GM08714 (cell line): ENCODE results near the gene TTC12.

Experiments
- H3K4me3 ChIP-seq: fragments of 200-500 bp; sonication (Bioruptor generic); 2 replicates; pipeline ENCODE4 v1.5.1; 2014; ENCODE audit warnings: mild to moderate bottlenecking, low read length, inconsistent platforms
- ZNF274 ChIP-seq: IDR thresholded peaks from 2 replicates; pipeline ENCODE4 v1.6.1; 2012; ENCODE audit warnings: mild to moderate bottlenecking, low read depth, low read length

TTC12 gene

DNA sequence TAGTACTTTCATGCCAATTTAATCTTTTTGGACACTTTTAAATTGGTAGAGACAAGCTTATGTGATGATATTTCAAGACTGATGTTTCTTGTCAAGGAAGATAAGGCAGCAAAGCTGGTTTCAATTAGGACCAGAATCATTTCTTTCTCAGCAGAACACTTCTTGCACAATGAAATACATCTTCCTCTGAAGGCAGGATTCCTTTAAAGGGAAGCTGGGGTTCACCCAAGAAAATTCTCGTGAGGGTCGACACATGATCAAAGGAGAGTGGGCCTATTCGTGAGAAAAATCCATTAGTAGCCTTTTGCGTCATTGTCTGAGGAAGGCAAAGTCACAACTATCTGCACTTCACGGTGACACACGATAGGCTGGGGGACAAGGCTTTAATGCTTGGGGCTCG lies 17.6 kb downstream of the TTC12 start:
- H3K4me3 ChIP-seq: no peak overlapping the region
- TF ChIP-seq ZNF274: no peak

DNA sequence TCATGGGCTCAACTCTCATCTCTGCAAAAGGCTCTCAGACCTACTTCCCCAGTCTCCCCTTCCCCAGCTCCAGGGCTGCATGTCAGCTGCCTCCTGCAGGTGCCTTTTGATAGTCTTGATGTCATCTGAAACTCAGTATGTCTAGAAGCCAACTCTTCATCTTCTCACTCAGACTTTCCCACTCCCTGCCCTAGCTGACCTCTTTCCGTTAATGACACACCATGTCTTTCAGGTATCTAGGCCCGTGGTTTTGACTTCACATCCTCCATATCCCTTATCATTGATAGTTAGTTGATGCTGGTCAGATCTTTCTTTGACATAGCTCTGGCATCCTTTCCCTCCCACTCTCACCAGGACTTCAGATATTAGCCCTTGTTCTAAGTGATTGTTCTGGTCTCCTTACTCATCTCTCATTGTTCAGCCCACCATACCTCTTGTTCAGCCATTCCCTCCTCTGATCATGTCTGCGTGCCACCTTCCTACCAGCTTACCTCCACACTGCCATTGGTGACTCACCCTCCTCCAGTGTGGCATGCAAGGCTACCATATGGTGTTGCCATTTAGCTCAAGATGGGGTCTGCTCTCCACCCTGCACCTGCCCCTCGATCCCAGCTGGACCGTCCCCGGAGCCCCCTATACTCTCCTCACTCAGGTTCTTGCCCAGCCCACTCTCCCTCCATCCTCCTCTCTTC lies 18.4 kb downstream of the TTC12 start:
- H3K4me3 ChIP-seq: no peak overlapping the region
- TF ChIP-seq ZNF274: no peak

DNA sequence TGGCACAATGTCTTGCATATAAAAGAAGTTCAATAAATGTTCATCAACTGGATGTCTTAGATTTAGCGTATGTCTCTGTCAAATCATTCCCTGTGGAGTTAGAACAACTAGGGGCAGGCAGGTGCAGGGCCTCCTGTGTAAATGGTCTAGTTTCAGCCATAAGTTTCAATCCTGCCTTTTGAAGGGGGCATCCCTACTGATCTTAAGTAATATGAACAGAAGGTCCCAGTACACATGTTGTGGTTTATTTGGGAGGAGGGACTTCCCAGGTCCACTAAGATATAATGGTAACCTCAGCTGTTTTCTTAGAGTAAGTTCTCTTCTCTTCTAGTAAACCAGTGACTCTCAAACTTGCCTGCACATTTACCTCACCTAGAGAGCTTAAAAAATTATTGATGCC lies 19.8 kb downstream of the TTC12 start:
- no peak for TF ChIP-seq ZNF274
- H3K4me3 ChIP-seq: no peak overlapping the region

DNA sequence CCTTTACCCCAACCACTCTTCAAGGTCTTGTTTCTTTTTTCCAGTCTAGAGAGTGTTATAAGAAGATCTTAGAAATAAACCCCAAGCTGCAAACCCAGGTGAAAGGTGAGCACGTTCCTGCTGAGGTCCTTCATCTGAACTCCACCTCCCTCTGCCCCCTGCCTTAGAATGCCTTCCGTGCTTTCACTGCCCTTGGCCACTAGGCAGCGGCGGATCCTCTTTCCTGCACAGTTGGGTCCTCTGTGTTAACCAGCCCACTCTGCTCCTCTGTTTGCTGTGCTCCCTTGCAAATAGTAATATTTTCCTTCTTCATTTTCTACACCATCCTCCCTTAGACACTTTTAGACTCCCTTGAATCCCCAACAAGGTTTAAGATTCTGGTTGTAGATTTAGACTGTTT lies 24.3 kb downstream of the TTC12 start:
- no peak for TF ChIP-seq ZNF274

DNA sequence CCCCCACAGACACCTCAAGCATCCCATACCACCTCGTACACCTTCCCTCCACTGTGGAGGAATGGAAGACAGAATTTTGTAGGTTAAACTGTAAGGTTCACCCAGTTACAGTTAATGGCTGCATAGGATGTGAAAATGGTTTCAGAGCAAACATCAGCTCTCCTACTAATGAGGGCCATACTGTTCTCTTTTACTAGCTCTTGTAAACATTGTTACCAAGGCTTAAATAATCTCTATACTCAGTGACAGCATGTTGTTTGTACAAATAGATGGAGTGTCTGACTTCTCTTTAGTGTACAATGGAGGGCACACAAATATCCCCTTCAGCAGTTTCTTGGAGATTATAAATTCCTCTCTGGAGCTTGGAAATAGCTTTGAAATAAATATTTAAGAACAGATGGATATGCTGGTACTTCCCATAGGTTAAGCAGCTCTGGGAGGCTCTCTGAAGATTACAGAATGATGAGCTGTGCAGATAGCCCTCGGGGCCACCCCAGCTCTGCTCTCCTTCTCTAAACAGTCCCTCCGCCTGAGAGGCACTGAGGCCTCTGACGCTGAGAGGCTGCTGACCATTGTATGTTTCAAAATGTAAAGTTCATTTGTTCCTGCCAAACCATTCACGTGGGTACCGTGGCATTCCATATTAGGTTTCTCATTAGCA lies 25.7 kb downstream of the TTC12 start:
- no peak for TF ChIP-seq ZNF274

More for the DNA sequence above, 24.3 kb downstream of the TTC12 start:
- no peak overlapping the region for H3K4me3 ChIP-seq

DNA sequence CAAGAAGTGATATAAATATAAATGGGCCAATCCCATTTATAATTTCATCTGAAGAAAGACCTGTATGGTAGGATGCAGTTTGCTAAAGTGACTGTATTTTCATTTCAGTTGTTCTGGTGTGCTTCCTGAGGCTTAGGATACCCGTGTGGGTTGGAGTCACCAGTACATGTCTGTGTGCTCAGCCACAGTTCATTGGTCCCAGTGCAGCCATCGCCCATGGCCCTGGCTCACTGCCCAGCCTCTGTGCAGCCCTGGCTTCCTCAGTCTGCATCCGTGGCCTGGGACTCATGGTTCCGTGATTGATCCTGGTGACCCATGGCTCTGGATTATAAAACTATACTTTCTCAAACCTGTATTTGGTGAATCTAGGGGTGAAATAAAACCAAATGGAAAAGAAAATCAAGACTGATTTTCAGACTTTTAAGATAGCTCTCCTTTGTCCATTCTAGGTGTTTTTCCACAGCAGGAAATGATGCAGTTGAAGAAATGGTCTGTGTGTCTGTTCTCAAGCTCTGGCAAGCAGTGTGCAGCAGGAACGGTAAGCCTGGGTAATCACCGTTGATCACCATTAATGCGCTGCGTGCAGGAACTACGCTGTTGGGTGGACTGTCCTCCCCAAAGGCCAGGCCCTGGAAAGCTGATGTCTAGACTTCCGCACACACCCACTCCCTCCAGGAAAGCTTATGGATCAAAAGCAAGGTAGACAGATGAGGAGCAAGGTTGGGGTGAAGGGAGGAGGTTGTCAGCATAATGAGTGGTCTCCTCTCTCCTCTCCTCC lies 27.2 kb downstream of the TTC12 start:
- no peak for TF ChIP-seq ZNF274
- H3K4me3 ChIP-seq: no peak overlapping the region

More for the DNA sequence above, 25.7 kb downstream of the TTC12 start:
- no peak overlapping the region for H3K4me3 ChIP-seq

DNA sequence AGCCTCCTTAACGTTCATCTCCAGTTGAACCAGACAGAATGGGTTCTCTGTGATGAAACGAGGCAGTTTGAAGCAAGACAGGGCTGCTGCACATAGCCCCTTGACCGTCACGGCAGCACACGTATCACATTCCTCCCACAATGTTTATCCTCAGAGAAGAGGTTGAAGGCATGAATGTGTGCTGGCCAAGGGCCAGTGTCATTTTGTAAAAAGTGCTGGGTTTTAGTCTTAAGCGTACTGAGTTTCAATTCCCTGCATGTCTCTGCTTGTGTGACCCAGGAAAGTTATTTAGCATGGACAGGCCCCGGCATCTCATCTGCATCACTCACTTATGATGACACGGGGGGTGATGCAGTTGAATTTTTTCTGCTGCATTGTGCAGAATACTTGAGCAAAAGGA lies 31.6 kb downstream of the TTC12 start:
- no peak for TF ChIP-seq ZNF274
- no peak overlapping the region for H3K4me3 ChIP-seq

DNA sequence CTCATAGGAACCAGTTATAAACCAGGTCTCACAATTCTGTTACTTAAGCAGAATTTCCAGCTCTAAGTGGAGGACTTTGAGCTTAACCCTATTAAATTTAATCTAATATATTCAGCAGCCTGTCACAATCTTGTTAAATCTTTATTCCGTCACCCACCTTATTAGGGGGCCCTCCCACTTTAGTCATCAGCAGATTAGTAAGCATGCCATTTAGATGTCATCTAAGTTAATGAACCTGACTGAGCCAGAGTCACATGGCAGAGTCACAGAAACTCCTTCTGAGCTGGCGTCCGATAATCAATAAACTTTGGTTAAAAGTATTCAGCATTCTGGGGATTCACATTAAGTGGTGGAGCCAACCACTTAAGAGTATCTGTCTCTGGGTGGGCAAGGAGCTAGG lies 35.1 kb downstream of the TTC12 start:
- TF ChIP-seq ZNF274: no peak
- no peak overlapping the region for H3K4me3 ChIP-seq

DNA sequence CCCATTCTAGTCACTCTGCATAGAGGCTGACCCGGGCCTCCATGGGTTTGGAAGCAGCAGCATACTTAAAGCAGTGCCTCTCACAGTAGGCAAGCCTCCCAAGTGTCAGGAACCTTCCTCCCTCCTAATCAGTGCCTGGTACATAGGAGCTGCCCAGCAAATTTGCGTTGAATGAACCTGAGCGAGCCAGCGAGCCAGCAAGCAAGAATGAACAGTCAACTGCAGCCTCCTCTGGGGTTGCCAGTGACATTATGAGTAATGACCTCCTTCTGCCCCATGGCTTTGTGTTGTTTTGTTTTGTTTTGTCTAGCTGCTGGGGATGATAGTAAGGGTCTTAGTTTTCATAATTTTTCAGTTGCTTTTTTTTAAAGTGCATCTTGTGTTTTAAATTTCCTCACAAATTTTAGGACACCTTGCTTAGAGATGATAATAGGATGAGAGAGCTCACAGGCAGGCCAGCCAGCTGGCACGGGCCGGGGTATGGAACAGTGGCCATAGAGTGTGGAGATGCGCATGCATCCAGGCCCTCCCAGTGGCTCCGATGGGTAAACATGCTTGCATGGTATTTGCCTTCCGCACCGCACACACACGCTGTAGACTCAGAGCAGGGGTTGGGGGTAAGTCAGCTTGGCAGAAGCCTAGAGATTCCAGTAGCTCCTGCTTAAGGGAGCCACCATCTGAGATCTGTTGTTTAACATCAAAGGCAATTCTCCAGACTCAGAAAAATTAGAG lies 36.1 kb downstream of the TTC12 start:
- no peak for TF ChIP-seq ZNF274
- H3K4me3 ChIP-seq: no peak overlapping the region

DNA sequence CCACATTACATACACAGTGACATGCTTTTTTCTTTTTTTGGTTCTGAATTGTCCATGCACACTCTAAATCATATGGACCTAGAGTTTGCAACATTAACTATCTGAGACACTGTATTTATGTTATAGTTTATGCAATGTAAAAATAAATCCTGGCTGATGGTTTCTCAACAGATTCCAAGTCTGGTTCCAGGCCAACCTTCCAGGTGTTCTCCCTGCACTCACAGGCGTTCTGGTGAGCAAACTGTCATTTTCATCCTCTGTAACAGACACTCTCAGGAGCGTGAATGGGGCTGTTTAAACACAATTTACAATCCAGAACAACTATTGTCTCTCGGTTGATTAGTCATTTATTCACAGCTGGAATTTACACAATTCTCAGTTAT lies 36.7 kb downstream of the TTC12 start:
- no peak for TF ChIP-seq ZNF274
- no peak overlapping the region for H3K4me3 ChIP-seq

DNA sequence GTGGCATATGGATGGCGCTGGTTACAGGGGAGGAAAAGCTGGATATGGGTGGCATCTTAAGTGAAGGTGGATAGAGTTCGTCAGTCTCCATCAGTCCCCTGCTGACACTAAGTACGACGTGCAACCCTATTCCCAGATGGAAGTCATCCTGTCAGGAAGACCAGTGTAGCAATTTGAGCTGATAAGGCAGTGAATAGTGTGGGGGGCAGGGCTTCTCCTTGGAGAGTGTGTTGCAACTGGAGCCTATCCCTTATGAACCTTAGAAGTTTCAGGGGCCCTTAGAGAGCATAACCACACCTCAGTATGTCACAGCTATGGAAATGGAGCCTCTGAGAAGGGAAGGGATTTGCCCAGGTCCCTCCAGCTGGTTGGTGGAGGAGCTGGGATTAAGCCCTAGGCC lies 37.1 kb downstream of the TTC12 start:
- no peak for TF ChIP-seq ZNF274
- no peak overlapping the region for H3K4me3 ChIP-seq

DNA sequence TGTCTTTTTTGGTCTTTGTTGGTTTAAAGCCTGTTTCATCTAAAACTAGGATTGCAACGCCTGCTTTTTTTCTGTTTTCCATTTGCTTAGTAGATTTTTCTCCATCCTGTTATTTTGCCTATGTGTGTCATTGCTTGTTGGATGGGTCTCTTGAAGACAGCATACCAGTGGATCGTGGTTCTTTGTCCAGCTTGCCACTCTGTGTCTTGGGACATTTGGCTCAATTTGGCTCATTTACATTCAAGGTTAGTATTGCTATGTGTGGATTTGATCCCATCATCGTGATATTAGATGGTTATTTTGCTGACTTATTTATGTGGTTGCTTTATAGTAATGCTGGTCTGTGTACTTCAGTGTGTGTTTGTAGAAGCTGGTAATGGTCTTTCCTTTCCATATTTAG lies 41.8 kb downstream of the TTC12 start:
- TF ChIP-seq ZNF274: no peak
- H3K4me3 ChIP-seq: no peak overlapping the region

DNA sequence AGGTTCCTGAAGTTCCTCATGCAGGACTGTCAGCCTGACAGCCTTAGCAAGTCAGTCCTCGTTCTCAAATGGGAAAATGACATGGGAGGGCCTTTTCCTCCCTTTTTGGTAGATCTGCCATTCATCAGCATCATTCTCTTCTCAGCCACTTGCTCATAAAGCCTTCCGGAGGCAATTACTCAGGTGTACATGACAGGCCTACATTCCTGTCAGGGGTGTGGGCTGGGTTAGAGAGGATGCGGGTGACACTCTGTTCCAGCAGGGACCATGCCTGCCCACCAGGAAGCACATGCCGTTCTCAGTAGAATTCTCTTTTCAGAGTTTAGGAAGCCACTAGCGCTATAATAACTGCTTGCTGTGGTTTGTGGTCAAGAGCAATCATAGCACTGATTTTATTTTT lies 49.0 kb downstream of the TTC12 start:
- H3K4me3 ChIP-seq: no peak overlapping the region
- TF ChIP-seq ZNF274: no peak

DNA sequence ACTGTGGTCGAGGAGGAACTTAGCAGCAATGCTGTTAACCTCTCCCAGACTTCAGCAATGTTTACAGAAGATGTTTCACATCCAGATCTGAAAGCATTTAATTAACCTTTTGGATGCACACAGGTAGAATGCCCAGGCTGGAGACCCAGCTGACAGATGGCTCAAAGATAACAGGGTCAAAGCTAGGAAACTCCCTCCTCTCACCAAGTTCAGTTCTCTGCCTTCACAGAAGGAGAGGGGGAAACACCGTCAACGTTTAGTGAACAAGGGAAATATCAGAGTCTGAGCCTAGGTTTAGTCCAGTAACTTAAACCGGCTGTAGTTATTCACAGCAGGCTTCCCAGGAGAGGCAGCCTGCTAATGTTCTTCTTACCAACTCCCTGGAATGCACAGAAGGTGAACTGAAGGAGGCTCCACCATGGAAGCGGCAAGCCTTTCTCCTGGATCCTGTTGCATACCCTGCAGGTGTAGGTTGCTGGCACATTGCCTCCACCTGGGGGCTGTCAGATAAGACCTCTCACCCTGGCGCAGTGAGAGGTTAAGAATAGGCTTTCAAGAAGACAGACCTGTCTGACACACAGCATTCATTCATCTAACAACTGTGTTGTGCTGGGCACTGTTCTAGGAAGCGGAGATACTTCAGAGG lies 49.7 kb downstream of the TTC12 start:
- TF ChIP-seq ZNF274: no peak
- no peak overlapping the region for H3K4me3 ChIP-seq

DNA sequence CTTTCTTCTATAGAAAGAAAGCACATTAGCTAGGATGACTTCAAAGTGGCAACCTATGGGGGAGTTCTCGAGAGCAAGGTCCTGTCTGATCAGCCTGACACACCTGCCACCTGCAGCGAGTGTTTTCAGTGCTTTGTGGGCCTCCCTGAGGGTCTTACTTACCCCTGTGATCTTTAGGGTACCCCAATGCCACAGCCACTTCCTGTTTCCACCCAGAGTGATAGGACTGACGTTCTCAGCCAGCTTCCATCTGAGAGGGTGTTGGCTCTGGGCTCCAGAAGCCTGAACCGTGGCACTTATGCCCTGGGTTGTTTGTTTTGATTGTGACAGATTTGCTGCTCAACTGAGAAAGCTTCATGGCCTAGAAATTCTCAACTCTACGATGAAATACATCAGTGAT lies 51.5 kb downstream of the TTC12 start:
- no peak overlapping the region for H3K4me3 ChIP-seq
- TF ChIP-seq ZNF274: no peak
